Activated T-helper 2 cell treated with anti-CD3 and anti-CD28 coated beads, Interferon-gamma antibody, Interleukin-2, Interleukin-4, amounts not matched to agents 10 μg/mL and 5 μg/mL and 100 μg/mL, durations not matched to agents 14 hours and 24 hours and 36 hours (primary cell): ENCODE data around the gene BSN. TPM values are rescaled to one million over a fixed set of nuclear protein-coding genes. Genes with fewer than 3 reads are reported as not detected.

Experiments used
- total RNA-seq: library from RNA; stranded (reverse); gene quantifications from 2 replicates; pipeline ENCODE4 v1.2.3, GENCODE V29; 2022

The BSN gene
- total RNA-seq, 1 donor from 2014 or later: 0.09 TPM

Other genes with a start within 250 kb of the BSN start
- 78.6 and 82.7 TPM in 2 replicates for gene USP4, start 214.4 kb upstream of the BSN start, total RNA-seq
- 168 and 173 TPM in 2 replicates for gene GPX1, start 196.1 kb upstream of the BSN start, total RNA-seq
- gene RHOA, start 142.5 kb upstream of the BSN start, total RNA-seq: 425 and 428 TPM in 2 replicates
- gene TCTA, start 142.1 kb upstream of the BSN start, total RNA-seq: 18.9 and 19.4 TPM in 2 replicates
- gene AMT, start 132.0 kb upstream of the BSN start, total RNA-seq: 3.9 and 5.0 TPM in 2 replicates
- 13.0 and 16.1 TPM in 2 replicates for gene NICN1, start 125.2 kb upstream of the BSN start, total RNA-seq
- gene DAG1, start 84.2 kb upstream of the BSN start, total RNA-seq: 17.0 and 25.9 TPM in 2 replicates
- 111 and 113 TPM in 2 replicates for gene APEH, start 119.9 kb downstream of the BSN start, total RNA-seq
- 8.3 and 11.1 TPM in 2 replicates for gene MST1, start 135.0 kb downstream of the BSN start, total RNA-seq
- 43.0 and 45.1 TPM in 2 replicates for gene RNF123, start 135.1 kb downstream of the BSN start, total RNA-seq
- gene AMIGO3, start 165.2 kb downstream of the BSN start, total RNA-seq: not detected in 2 replicates
- 45.9 and 48.0 TPM in 2 replicates for gene GMPPB, start 169.5 kb downstream of the BSN start, total RNA-seq
- gene IP6K1, start 232.1 kb downstream of the BSN start, total RNA-seq: 36.9 and 40.7 TPM in 2 replicates
- gene CDHR4, start 245.4 kb downstream of the BSN start, total RNA-seq: 0.16 TPM in 1 of 2 replicates, not detected in the other
- gene INKA1, start 248.8 kb downstream of the BSN start, total RNA-seq: 1.2 and 2.3 TPM in 2 replicates